GM18498 (cell line): ENCODE measurements around the gene BRF1.
A peak's percentile ranks its signal among the peaks of the same experiment; 100 is the strongest.

ENCODE experiments used
- ATAC-seq: cut with Tn5 transposase; IDR thresholded peaks from one replicate; pipeline ENCODE4 v1.9.1; 2021; ENCODE audit warnings: mild to moderate bottlenecking, moderate library complexity; ENCODE audit not compliant: unreplicated experiment

BRF1 gene

GRCh38 chr14:105269405-105269804 lies 31.4 kb downstream of the BRF1 start:
- ATAC-seq = no peak

GRCh38 chr14:105268736-105269354 lies 32.0 kb downstream of the BRF1 start:
- no peak for ATAC-seq

DNA sequence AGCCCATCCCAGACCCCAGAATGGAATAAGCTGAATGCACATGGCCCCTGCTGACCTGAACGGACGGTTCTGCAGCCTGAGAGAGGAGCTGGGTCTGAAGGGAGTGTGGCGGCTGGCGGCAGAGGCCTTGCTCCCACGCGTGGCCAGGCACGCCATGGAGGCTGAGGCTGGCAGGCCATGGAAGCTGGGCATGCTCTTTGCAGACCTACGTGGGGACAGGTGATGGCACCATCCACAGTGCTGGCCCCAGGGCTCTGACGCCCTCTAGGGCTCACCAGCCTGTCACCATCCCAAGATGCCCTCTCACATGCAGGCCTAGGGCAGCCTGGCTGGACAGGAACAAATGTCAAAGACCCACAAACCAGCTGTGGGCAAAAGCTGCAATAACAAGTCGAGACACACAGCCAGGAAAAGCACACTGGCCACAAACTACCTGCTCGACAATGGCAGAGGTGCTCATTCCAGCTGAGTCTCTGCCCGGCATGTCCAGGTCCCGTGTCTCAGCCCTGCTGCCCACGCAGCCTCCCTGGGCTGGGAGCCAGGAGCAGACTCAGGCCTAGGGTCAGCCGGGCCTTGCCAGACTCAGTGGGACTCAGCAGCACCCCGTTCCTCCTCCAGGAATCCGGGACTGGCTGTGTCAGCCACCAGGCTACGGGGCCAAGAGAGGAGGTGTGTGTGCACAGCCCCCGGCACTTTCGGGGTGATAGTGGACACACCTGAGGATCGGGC lies 32.8 kb downstream of the BRF1 start:
- ATAC-seq = no peak

GRCh38 chr14:105261781-105262180 lies 39.0 kb downstream of the BRF1 start:
- no peak for ATAC-seq

DNA sequence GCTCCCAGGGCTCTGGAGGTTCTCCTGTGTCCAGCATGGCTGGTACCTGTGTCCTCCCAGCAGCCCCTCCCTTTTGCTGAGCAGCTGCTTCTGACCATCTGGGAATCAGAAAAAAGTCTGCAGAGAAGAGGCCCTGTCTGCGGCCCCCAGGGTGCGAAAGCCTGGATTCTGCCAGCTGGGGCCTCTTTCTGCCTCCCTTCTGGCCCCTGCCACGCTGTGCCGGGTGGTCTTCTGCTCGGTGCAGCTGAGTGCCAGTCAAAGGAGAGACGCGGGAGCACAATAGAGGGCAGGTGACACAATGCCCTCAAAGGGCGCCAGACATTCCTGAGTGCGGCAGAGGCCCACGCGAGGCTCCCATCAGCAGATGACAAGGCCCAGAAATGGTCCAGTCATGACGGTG lies 39.8 kb downstream of the BRF1 start:
- ATAC-seq = no peak

- ATAC-seq = no peak
Measured at GRCh38 chr14:105258846-105259245, 42.0 kb downstream of the BRF1 start.

DNA sequence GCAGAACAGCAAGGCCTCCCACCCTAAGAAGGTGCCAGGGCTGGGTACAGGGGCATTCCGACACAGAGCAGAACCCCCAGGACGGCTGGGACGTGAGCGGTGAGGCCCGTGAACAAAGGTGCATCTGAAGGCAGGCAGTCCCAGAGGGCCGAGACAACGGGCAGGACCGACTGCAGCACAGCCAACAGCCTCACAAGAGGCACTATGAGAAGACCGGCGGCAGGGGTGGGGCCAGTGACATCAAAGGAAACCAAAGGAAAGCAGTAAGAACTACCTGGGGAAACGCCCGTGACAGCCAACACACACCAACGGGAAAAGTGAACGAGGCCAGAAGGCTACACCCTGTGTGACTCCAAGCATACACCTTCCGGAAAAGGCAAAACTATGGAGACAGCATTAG lies 43.3 kb downstream of the BRF1 start:
- ATAC-seq = no peak

GRCh38 chr14:105256292-105256960 lies 44.4 kb downstream of the BRF1 start:
- no peak for ATAC-seq

DNA sequence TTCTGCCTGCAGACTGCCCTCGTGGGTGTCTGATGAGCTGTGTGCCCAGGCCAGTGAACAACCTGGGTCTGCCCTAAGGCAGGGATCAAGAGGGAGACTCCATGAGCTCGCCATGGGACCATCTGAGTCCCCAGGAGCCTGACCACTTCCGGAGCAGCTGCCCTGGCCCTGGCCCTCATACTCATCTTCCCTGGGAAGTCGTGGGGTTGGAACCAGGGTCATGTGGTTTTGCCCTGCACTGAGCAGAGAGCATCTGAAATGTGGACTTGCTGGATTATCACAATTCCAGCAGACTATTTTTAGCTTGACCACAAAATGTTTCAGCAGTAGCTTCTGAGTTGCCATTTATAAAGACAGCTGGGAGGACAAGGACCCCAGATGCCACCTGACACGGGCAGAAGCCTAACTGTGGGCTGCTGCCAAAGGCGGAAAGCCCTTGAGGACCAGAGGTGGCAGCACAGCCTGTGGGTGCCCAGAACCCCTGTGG lies 45.7 kb downstream of the BRF1 start:
- ATAC-seq = no peak

DNA sequence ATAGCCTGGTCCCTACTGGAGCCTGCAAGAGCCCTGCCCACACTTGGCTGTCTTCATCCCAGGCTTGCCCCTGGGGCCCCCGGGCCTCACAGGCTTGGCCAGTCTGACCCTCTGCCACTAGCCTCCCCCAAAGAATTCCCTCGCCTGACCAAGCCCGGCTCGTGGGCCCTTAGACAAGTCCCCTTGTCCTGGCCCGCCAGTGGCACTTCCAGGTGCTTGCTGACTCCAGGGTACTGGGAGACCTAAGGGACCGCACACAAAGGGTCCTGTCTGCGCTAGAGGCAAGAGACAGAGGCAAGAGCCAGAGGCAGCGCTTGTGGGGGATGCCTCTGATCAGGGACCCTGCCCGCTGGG lies 47.5 kb downstream of the BRF1 start:
- no peak for ATAC-seq

GRCh38 chr14:105252552-105253328 lies 48.1 kb downstream of the BRF1 start:
- ATAC-seq = no peak

GRCh38 chr14:105251920-105252319 lies 48.9 kb downstream of the BRF1 start:
- no peak for ATAC-seq

DNA sequence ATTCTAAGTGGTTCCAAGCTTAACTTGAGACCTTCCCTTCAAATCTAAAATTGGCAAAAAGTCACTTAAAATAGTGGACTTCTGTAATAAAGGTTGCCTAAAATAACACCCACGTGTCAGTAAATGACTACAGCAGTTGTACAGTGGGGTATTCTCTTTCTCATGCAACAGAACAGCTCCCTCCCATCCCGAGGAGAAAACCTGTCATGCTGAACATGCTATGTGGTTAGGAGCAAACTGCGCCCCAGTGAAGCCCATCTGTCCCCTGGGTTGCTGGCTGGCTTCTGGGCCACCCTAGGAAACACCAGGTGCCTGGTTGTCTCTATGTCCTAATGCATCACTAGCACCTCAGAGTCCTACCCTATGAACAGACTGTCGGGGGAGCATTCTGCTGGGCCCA lies 49.8 kb downstream of the BRF1 start:
- no peak for ATAC-seq

GRCh38 chr14:105250008-105250366 lies 50.8 kb downstream of the BRF1 start:
- ATAC-seq = no peak

- ATAC-seq = no peak
Measured at GRCh38 chr14:105249182-105250007, 51.4 kb downstream of the BRF1 start.

- ATAC-seq = peak; percentile 92
Measured at GRCh38 chr14:105248368-105249181, 52.2 kb downstream of the BRF1 start, which contains the start of gene BTBD6. Gene BTBD6 (plus strand): TSS chr14:105248533. CDS start chr14:105248712, 179 bp downstream.

GRCh38 chr14:105247715-105248367 lies 53.0 kb downstream of the BRF1 start:
- ATAC-seq = no peak

DNA sequence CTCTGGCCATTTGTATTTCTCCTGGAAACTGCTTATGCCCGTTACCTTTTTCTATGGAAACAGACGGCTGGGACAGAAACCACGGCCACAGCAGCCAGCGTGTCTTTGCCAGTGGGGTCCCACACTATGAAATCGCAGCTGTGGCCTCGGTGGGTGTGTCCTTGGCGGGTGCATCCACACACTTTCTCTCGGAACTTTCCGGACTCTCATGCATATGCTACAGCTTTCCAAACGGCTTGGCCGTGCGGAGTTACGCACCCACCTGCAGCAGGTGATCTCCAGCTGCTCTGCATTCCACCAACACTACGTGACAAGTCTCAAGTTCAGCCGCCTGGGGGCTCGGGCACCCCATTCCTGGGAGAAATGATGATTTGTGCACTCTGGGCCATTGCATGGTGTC lies 53.8 kb downstream of the BRF1 start:
- ATAC-seq = no peak

DNA sequence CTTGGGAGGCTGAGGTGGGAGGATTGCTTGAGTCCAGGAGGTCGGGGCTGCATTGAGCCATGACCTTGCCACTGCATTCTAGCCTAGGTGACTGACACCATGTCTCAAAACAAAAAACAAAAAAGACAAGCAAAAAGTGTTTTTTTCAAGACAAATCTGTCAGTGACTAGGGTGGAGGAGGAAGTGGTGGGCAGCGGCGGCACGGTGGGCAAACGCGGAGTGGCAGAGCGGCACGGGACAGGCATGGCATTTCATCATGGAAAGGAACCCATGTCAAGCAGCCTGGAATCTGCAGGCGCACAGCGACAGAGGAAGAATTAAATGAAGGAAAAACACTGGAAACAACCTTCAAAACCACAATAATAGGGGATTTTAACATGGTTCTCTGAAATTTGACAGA lies 56.5 kb downstream of the BRF1 start:
- no peak for ATAC-seq
